CD8-positive, alpha-beta memory T cell (primary cell): Measurements from ENCODE around the gene CALCOCO2. TPM values are rescaled to one million over a fixed set of nuclear protein-coding genes. Genes with fewer than 3 reads are reported as not detected.

Experiments
- CTCF ChIA-PET: fragments of 350-600 bp; sonication (Branson Sonifier 250); formaldehyde crosslinking; loops from one replicate; lab custom pipeline; 2021; ENCODE audit warnings: antibody characterized with exemption; lab: Charles Lee
- POLR2A ChIA-PET: fragments of 350-600 bp; sonication (Branson Sonifier 250); formaldehyde crosslinking; loops from one replicate; lab custom pipeline; 2021; ENCODE audit warnings: antibody characterized with exemption; lab: Charles Lee
- DNase-seq, 5 donors: peaks; one replicate each; pipeline versions ENCODE4 v3.0.0 to v3.0.0-alpha.2; 2020 to 2022; ENCODE audit warnings: mixed read lengths in 1 of 5
- H3K27ac ChIP-seq: one replicate; pipeline ENCODE4 v1.7.0; 2013; ENCODE audit warnings: low read depth, mild to moderate bottlenecking, low read length, moderate library complexity
- H3K27me3 ChIP-seq: 2 replicates; pipeline ENCODE4 v1.7.0; 2013; ENCODE audit warnings: low read length, mild to moderate bottlenecking; ENCODE audit not compliant: insufficient read depth, poor library complexity, severe bottlenecking
- H3K36me3 ChIP-seq: 2 replicates; pipeline ENCODE4 v1.7.0; 2013; ENCODE audit warnings: mild to moderate bottlenecking, low read length, moderate library complexity; ENCODE audit not compliant: insufficient read depth
- H3K4me1 ChIP-seq: 2 replicates; pipeline ENCODE4 v1.7.0; 2013; ENCODE audit warnings: mild to moderate bottlenecking, low read length, moderate library complexity; ENCODE audit not compliant: insufficient read depth
- H3K4me3 ChIP-seq: 2 replicates; pipeline ENCODE4 v1.7.0; 2013; ENCODE audit warnings: mild to moderate bottlenecking, low read length
- H3K9me3 ChIP-seq: 2 replicates; pipeline ENCODE4 v1.7.0; 2013; ENCODE audit warnings: mild to moderate bottlenecking, low read length
- H3K27ac Mint-ChIP-seq, 8 donors: one replicate each; pipeline ENCODE4 v1.8.0; 2020 to 2021; ENCODE audit warnings: mixed read lengths in 8 of 8, mild to moderate bottlenecking in 6 of 8, inconsistent platforms in 3 of 8, moderate library complexity in 3 of 8
- H3K27me3 Mint-ChIP-seq, 2 donors: one replicate each; pipeline ENCODE4 v1.8.0; 2020 to 2021; ENCODE audit warnings: mixed read lengths in 2 of 2, mild to moderate bottlenecking in 1 of 2, moderate library complexity in 1 of 2
- H3K36me3 Mint-ChIP-seq, 3 donors: one replicate each; pipeline ENCODE4 v1.8.0; 2020 to 2021; ENCODE audit warnings: mixed read lengths in 3 of 3, inconsistent platforms in 1 of 3, mild to moderate bottlenecking in 1 of 3
- H3K4me1 Mint-ChIP-seq, 3 donors: one replicate each; pipeline ENCODE4 v1.8.0; 2020 to 2021; ENCODE audit warnings: mixed read lengths in 3 of 3, inconsistent platforms in 1 of 3, mild to moderate bottlenecking in 1 of 3
- H3K4me3 Mint-ChIP-seq, 7 donors: one replicate each; pipeline ENCODE4 v1.8.0; 2020 to 2021; ENCODE audit warnings: mixed read lengths in 7 of 7, mild to moderate bottlenecking in 6 of 7, moderate library complexity in 4 of 7, inconsistent platforms in 2 of 7
- H3K9me3 Mint-ChIP-seq, 5 donors: one replicate each; pipeline ENCODE4 v1.8.0; 2020 to 2022; ENCODE audit warnings: mixed read lengths in 5 of 5, mild to moderate bottlenecking in 3 of 5, moderate library complexity in 2 of 5, inconsistent platforms in 1 of 5
- polyA plus RNA-seq: library from polyadenylated mRNA; unstranded; fragments of 300-500 nt; fragmentation: Illumina TruSeq; gene quantifications from one replicate; pipeline ENCODE4 v1.2.3, GENCODE V29; 2021
- total RNA-seq, 2 experiments: library from RNA; stranded (reverse); gene quantifications; one replicate each; pipeline ENCODE4 v1.2.3, GENCODE V29; 2021

CALCOCO2 gene
- total and polyA plus RNA-seq, 3 experiments from 2014 or later, result 57.4 to 182 (median 61.8) TPM

DNA sequence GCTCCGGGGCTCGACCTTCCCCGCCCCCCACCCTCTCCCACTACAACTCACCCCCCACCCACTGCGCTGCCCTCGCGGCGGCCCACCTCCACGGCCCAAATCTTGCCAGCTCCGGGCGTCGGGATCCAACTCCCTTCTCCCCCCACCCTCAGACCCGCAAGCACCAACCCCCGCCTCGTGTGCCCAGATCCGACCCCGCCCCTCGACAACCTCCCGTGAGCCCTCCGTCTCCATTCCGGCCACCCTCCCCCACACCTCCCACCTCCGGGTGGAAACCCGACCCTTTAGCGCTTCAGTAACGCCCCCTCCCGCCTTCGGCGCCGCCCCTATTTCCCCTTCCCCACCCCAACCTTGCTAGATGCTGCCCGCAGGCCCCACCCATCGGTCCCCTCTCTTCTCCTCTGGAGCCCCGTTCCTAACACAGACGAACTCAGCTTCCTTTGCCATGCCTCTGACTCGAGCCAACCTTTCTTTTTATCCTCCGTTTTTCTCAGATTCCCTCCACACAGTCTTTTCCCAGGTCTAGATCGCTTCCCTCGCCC, 78.1 kb downstream of the CALCOCO2 start:
- Mint-ChIP-seq H3K4me3 (peak overlapping the region; percentile 88 to 99 (median 92)), H3K4me1 (peaks cover 50 to 62% (median 59%) of the 10 kb centered on the region in 3 donors), H3K27me3 (no peaks in the 10 kb centered on the region), H3K27ac (peak overlapping the region; percentile 81 to 99 (median 96)), H3K36me3 (peaks cover 0 to 43% (median 3%) of the 10 kb centered on the region in 3 donors), H3K9me3 (no peaks in the 10 kb centered on the region)
- POLR2A ChIA-PET, result interaction anchor here (1.9 to 2.5 kb wide), 2 partner anchors 16 to 36 kb away, joined by 11 to 35 read pairs; partner anchors contain the start of genes ATP5MC1 and SNF8
- H3K27me3 ChIP-seq, result no peaks in the 10 kb centered on the region
- H3K9me3 ChIP-seq, result no peaks in the 10 kb centered on the region
- peak; percentile 73 to 89 (median 84) for DNase-seq
- H3K4me3 ChIP-seq, result peak overlapping the region; percentile 73
- H3K36me3 ChIP-seq, result peaks cover 26% of the 10 kb centered on the region
- peaks cover 29% of the 10 kb centered on the region for H3K4me1 ChIP-seq
- peak overlapping the region; percentile 91 for H3K27ac ChIP-seq
- CTCF ChIA-PET, result interaction anchor here (1.8 kb wide), 2 partner anchors 9 to 16 kb away, joined by 4 to 13 read pairs; partner anchors contain the start of gene ATP5MC1

DNA sequence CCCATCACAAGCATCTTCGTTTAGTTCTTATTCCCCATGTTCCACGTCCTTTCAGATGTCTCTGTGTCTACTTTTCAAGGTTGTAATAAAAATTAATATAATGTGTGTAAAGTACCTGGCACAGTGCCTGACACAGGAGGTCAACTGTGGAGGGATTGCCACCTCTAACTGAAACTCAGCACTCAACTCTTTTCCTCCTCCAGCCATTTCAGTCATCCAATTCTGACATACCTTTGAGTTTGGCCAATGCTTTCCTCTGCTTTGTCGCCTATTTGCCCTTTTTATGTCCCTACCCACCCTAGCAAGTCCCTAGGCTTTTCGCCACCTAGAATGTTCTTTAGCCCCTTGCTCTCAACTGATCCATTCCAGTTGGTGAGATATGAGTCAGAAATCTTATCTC, 78.9 kb downstream of the CALCOCO2 start:
- peak overlapping the region; percentile 88 to 99 (median 92) for H3K4me3 Mint-ChIP-seq
- no peak for DNase-seq
- Histone ChIP-seq H3K4me1 (peaks cover 29% of the 10 kb centered on the region), H3K27ac (peak overlapping the region; percentile 34), H3K9me3 (no peaks in the 10 kb centered on the region), H3K36me3 (peaks cover 27% of the 10 kb centered on the region), H3K4me3 (peak overlapping the region; percentile 73), H3K27me3 (no peaks in the 10 kb centered on the region)
- no peaks in the 10 kb centered on the region for H3K27me3 Mint-ChIP-seq
- H3K27ac Mint-ChIP-seq, result peak overlapping the region; percentile 81 to 99 (median 94)
- H3K4me1 Mint-ChIP-seq, result peaks cover 56 to 71% (median 68%) of the 10 kb centered on the region in 3 donors
- CTCF ChIA-PET, result no interaction called here
- peaks cover 0 to 50% (median 9%) of the 10 kb centered on the region in 3 donors for H3K36me3 Mint-ChIP-seq
- H3K9me3 Mint-ChIP-seq, result no peaks in the 10 kb centered on the region
- POLR2A ChIA-PET, result interaction anchor here (2.5 kb wide), 1 partner anchor 17 kb away, joined by 35 read pairs; the partner anchor contains the start of gene ATP5MC1

DNA sequence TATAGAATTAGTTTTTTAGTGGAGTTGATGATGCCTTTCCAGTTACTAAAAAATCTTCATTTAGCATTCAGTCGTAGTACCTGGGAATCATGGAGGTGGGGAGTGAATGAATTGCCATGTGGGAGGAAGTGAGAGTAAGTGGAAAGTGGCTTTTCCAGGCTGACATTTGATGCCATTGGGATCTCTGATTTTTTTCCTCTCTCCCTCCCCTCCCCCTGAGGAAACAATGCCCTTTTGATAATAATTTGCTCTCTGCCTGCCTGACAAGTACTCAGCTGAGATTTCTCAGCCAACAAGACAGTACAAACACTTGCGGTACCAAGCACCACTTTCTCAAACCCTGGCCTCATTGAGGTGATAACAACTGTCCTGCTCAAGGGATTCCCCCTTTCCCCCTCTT, 79.5 kb downstream of the CALCOCO2 start:
- no peak overlapping the region for H3K27ac ChIP-seq
- H3K4me3 ChIP-seq, result no peak overlapping the region
- ChIA-PET CTCF (no interaction called here), POLR2A (no interaction called here)
- H3K36me3 ChIP-seq, result peaks cover 27% of the 10 kb centered on the region
- no peaks in the 10 kb centered on the region for H3K9me3 ChIP-seq
- no peaks in the 10 kb centered on the region for H3K27me3 Mint-ChIP-seq
- DNase-seq, result no peak
- H3K9me3 Mint-ChIP-seq, result no peaks in the 10 kb centered on the region
- peak overlapping the region; percentile 81 to 99 (median 94) for H3K27ac Mint-ChIP-seq
- no peaks in the 10 kb centered on the region for H3K27me3 ChIP-seq
- peaks cover 32% of the 10 kb centered on the region for H3K4me1 ChIP-seq
- peak overlapping the region; percentile 55 to 99 (median 91) for H3K4me3 Mint-ChIP-seq
- peaks cover 60 to 77% (median 74%) of the 10 kb centered on the region in 3 donors for H3K4me1 Mint-ChIP-seq
- H3K36me3 Mint-ChIP-seq, result peaks cover 0 to 54% (median 10%) of the 10 kb centered on the region in 3 donors

DNA sequence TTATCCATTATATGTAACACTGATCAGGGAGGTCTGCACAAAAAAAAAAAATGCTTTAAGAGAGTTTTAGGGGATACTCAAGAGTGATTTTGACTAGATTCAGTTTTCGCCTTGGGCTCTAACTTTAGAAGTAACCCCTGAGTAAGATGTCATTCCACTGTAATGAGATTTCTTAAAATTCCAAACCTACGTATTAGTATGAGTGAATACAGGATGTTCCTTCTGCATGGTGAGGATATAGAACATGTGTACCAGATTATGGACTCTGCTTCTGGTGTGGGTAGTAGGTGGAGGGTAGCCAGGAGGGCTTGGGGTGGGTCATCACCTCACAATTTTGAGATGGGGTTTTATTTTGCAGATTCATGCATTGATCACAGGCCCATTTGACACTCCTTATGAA, 81.6 kb downstream of the CALCOCO2 start:
- POLR2A ChIA-PET, result no interaction called here

More for the DNA sequence above, 81.6 kb downstream of the CALCOCO2 start:
- Histone ChIP-seq H3K27ac (no peak overlapping the region), H3K27me3 (no peaks in the 10 kb centered on the region), H3K4me1 (peaks cover 34% of the 10 kb centered on the region), H3K4me3 (no peak overlapping the region), H3K36me3 (peaks cover 34% of the 10 kb centered on the region), H3K9me3 (no peaks in the 10 kb centered on the region)
- Mint-ChIP-seq H3K27me3 (no peaks in the 10 kb centered on the region), H3K27ac (peak overlapping the region in 6 of 8 donors; percentile 38 to 87 (median 74)), H3K9me3 (no peaks in the 10 kb centered on the region), H3K4me3 (peak overlapping the region in 1 of 7 donors; percentile 31), H3K36me3 (peaks cover 0 to 72% (median 16%) of the 10 kb centered on the region in 3 donors), H3K4me1 (peaks cover 69 to 80% (median 80%) of the 10 kb centered on the region in 3 donors)
- no peak for DNase-seq
- CTCF ChIA-PET, result no interaction called here

Other genes starting within 250 kb of the CALCOCO2 start
- 1 to 10 TPM; 3.0 to 3.5 TPM for gene HOXB3, start 240.8 kb upstream of the CALCOCO2 start, total RNA-seq
- 0.10 TPM for gene HOXB3, start 240.8 kb upstream of the CALCOCO2 start, polyA plus RNA-seq
- gene HOXB5, start 237.3 kb upstream of the CALCOCO2 start, total RNA-seq, result not detected
- gene HOXB5, start 237.3 kb upstream of the CALCOCO2 start, polyA plus RNA-seq, result not detected
- gene HOXB6, start 226.0 kb upstream of the CALCOCO2 start, total RNA-seq, result under 1 TPM; 0.22 to 0.37 TPM
- not detected for gene HOXB6, start 226.0 kb upstream of the CALCOCO2 start, polyA plus RNA-seq
- under 1 TPM; 0.89 to 0.96 TPM for gene HOXB7, start 220.0 kb upstream of the CALCOCO2 start, total RNA-seq
- gene HOXB7, start 220.0 kb upstream of the CALCOCO2 start, polyA plus RNA-seq, result 0.87 TPM
- not detected for gene HOXB8, start 215.7 kb upstream of the CALCOCO2 start, total RNA-seq
- gene HOXB8, start 215.7 kb upstream of the CALCOCO2 start, polyA plus RNA-seq, result not detected
- gene HOXB9, start 204.7 kb upstream of the CALCOCO2 start, total RNA-seq, result 1 to 10 TPM; 2.0 to 2.6 TPM
- not detected for gene HOXB9, start 204.7 kb upstream of the CALCOCO2 start, polyA plus RNA-seq
- not detected for gene PRAC1, start 108.5 kb upstream of the CALCOCO2 start, total RNA-seq
- gene PRAC1, start 108.5 kb upstream of the CALCOCO2 start, polyA plus RNA-seq, result not detected
- gene PRAC2, start 107.8 kb upstream of the CALCOCO2 start, total RNA-seq, result not detected
- gene PRAC2, start 107.8 kb upstream of the CALCOCO2 start, polyA plus RNA-seq, result not detected
- gene HOXB13, start 102.3 kb upstream of the CALCOCO2 start, total RNA-seq, result not detected
- gene HOXB13, start 102.3 kb upstream of the CALCOCO2 start, polyA plus RNA-seq, result not detected
- gene TTLL6, start 13.8 kb upstream of the CALCOCO2 start, total RNA-seq, result not detected
- not detected for gene TTLL6, start 13.8 kb upstream of the CALCOCO2 start, polyA plus RNA-seq
- gene ATP5MC1, start 61.8 kb downstream of the CALCOCO2 start, total RNA-seq, result 100 to 1,000 TPM; 131 to 138 TPM
- gene ATP5MC1, start 61.8 kb downstream of the CALCOCO2 start, polyA plus RNA-seq, result 143 TPM
- gene UBE2Z, start 77.4 kb downstream of the CALCOCO2 start, total RNA-seq, result 100 to 1,000 TPM; 100 to 103 TPM
- gene UBE2Z, start 77.4 kb downstream of the CALCOCO2 start, polyA plus RNA-seq, result 74.7 TPM
- gene SNF8, start 113.8 kb downstream of the CALCOCO2 start, total RNA-seq, result 100 to 1,000 TPM; 151 to 161 TPM
- gene SNF8, start 113.8 kb downstream of the CALCOCO2 start, polyA plus RNA-seq, result 113 TPM
- not detected for gene GIP, start 137.6 kb downstream of the CALCOCO2 start, total RNA-seq
- gene GIP, start 137.6 kb downstream of the CALCOCO2 start, polyA plus RNA-seq, result not detected
- gene IGF2BP1, start 166.3 kb downstream of the CALCOCO2 start, total RNA-seq, result under 1 TPM; 0.24 to 0.28 TPM
- gene IGF2BP1, start 166.3 kb downstream of the CALCOCO2 start, polyA plus RNA-seq, result not detected